ENCODE results near the gene FKBP8.
"Not testable (repeated sequence)": the region's sequence is repeated elsewhere in the genome, so short reads cannot be mapped to it uniquely, and the experiment has no call there.

FKBP8 gene

DNA sequence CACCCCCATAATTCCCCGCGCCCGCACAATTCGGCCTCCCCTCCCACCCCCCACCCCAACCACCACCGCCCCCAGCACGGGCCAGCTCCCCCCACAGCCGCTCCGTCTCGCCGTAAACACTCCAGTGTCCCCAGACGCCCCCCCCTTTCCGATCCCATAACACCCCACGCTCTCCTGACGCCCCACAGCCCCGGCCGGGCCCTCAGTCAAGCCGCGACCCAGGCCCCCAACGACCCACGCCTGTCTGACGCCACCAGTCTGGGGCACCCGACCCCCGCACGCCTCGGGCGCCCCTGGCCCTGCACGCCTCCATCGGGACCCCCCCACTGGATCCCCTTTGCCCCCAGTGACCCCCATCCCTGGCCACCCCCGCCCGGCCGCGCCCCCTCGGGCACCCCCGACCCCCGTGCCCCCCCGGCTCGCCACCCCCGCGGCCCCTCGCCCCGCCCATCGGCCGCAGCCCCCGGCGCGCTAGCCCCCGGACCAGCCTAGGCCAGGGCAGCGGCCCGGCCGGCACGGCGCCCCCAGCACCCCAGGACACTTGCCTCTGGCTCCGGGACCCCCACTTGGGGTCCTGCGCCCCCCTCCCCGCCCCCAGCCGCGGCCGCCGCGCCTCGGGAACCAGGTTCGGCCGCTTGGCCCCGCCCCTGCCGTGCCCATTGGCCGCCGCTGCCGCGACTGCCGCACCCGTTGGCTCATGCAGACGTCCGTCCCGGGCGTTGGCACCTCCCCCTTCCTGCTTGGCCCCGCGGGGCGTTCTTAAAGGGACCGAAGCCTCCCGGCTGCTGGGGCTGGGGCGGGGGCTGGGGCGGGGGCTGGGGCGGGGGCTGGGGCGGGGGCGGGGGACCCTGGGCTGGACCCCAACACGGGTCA, at the start of gene FKBP8:
Gene FKBP8 (minus strand): TSS at position 633 of the 873 bp plus-strand sequence. CDS start 1,603 bp downstream, outside the sequence.
- peak; percentile 40 for DNase-seq

DNA sequence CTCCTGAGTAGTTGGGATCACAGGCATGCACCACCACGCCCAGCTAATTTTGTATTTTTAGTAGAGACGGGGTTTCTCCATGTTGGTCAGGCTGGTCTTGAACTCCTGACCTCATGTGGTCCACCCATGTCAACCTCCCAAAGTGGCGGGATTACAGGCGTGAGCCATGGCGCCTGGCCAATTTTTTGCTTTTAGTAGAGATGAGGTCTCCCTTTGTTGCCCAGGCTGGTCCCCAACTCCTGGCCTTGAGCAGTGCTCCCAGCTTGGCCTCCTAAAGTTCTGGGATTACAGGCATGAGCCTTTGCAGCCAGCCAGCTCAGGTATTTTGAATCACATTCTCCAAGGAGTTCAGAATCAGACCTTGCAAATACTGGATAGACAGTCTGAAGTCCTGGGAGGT, 49.4 kb upstream of the FKBP8 start:
- not testable (repeated sequence) for DNase-seq

DNA sequence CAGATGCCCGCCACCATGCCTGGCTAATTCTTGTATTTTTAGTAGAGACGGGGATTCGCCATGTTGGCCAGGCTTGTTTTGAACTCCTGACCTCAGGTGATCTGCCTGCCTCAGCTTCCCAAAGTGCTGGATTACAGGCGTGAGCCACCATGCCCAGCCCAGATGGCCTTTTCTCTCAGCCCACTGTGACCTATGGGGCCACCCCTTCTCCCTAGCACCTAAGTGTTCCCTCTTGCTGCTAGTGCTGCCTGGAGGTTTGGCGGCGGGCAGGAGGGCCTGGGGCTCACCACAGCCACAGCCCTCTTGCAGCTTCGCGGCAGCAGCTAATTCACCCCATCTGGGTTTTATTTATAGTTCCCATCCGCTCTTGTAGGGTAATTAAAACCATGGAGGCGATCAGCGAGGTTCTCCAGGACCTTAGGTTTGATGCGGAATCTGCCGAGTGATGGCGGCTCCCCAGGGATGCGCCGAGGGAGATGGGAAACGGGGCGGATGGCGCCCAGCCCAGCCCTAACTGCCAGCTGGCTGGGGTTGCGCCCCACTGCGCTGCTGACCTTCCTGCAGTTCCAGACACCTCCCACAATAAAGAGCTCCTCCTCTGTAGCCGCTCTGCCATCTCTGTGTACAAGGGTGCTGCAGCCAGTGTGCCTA, 48.5 kb upstream of the FKBP8 start:
- DNase-seq, result no peak

DNA sequence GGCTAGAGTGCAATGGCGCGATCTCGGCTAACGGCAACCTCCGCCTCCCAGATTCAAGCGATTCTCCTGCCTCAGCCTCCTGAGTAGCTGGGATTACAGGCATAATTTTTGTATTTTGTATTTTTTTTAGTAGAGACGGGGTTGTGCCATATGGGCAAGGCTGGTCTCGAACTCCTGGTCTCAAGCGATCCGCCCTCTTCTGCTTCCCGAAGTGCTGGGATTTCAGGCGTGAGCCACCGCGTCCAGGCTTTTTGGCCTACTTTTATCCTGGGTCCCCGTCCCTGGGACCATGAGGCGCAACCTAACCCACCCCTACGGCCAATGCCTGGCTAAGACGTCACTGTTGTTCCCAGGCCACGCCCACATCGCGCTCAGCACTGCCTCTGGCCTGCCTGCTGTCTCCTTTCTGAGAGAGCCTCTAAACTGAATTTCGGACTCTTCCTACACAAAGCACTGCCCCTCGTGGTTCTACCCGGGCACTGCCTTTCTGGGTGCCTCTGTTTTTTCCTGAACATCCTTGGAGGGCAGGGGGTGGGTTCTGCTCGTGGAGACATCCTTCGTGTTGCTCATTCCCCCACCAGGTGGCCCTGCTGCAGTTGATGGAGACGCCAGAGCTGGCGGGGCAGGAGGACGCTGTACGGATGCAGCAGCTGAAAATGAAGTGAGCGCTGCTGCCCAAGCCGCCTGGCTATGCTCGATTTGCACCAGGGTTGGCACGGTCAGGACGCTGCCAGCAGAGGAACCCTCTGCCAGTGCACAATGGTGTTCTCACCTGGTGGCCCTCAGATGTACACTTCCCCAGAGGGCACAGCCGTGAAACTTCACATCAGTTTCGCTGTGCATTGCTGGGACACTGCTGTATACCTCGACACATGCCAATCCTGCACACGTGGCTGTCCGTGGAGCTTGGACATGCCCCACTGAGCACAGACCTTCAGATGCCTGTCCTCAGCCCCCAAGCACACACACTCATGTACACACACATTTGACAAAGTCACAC, 47.2 kb upstream of the FKBP8 start:
- DNase-seq, result no peak

DNA sequence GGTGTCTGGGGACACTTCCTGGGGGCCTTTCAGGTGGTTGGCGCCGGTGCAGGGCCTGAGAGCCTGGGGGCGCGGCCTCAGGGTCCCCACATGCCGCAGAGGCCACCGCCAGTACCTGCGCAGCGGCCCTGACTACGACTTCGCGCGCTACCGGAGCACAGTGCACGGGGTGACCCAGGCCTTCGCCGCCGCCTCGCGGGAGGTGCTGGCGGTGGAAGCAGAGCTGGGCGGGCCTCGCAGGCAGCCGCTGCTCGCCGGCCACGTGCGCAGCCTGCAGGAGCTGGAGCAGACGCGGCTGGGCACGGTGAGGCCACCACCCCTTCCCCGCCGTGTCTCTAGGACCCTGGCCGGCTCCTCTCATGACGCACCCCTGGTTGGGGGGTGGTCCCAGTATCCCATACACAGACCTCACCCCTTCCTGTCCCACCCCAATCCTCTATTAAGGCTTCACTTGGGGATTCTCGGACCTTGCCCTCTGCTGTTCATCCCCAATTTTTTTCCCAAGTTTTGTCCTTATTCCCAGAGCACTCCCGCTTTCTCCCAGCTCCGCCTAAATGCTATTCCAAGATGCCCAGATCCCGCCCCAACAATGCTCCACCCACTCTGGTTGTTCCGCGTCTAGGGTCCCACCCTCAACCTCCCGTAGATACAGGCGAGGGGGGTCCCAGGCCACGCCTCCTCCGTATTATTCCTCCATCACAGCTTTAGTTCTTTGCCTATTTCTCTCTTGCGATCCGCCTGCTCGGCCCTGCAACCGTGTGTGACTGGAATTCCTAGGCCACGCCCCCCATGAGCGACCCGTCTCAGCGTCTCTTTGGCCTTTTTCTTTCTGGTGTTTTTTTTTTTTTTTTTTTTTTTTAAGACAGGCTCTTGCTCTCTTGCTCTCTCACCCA, 46.3 kb upstream of the FKBP8 start:
- peak; percentile 43 for DNase-seq

DNA sequence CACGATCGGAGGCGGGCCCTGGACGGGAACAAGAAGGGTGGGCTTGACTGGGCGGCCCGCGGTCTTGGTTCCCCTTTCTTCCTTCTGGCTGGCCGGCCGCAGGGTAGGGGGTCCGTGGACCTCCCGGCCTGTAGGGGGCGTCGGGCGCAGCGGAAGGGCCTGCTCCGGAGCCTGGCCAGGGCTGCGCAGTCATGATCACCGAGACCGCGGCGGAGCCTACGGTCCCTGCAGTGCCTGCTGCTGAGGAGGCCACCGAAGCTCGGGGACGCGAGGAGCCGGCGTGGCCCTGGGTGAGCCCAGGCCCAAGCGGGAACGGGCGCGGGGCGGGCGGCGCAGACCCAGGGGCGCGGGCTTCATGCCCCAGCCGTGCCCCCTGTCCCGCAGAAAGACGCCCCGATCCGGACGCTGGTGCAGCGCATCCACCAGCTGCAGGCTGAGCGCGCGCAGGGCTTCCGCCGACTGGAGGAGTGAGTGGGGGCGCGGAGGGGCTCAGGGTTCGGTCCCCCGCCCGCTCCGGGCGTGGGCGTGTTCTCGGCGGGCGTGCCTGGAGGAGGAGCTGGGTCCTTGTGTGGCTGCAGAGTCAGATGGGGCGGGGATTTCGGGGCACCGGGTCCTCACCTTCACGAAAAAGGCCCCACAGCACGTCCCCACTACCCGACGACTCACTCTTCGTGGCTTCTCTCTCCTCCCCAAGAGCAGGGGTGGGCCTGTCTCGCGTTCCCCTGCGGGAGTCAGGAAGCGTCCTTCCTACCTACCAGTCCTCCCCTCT, 45.4 kb upstream of the FKBP8 start, which contains the start of gene REX1BD:
Gene REX1BD (plus strand): TSS at position 188 of the 769 bp plus-strand sequence. CDS start 4 bp downstream, at position 192.
- peak; percentile 48 for DNase-seq

DNA sequence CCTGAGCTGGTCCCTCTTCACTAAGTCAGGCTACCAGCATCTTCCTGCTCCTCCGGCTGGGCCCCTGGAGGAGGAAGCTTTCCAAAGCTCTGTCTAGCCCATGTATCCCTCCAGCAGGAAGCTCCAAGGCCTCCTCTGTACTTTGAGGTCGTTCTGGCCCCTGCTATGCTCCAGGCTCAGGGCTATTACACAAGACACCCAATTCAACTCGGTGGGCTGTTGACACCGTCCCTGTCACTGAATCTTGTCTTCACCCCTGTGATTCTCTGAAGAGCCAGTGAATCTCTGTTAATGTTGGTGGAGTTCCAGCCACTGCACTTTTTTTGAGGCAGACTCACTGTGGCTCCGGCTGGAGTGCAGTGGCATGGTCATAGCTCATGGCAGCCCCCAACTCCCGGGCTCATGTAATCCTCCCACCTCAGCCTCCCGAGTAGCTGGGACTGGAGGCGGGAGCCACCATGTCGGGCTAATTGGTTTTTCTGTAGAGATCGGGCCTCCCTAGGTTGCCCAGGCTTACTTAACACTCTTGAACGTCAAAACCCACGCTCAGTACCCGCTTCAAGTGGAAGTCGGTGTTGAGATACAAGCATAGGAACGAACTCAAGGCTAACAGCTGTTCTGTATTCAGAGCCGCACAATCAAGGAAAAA, 44.7 kb upstream of the FKBP8 start:
- no peak for DNase-seq

DNA sequence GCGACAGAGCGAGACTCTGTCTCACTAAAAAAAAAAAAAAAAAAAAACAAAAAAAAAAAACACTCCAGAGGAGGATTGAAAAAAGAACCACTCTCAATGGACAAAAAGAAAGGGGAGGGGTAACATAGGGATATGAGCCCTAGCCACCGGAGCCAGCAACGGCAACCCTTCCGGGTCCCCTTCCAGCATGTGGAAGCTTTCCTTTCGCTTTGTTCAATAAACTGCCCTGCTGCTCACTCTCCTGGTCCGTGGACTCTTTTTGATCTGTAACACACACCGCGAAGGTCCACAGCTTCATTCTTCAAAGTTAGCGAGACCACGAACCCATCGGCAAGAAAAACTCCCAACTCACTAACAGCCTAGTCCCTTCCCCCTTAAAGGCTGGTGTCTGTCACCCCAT, 44.2 kb upstream of the FKBP8 start:
- no peak for DNase-seq

DNA sequence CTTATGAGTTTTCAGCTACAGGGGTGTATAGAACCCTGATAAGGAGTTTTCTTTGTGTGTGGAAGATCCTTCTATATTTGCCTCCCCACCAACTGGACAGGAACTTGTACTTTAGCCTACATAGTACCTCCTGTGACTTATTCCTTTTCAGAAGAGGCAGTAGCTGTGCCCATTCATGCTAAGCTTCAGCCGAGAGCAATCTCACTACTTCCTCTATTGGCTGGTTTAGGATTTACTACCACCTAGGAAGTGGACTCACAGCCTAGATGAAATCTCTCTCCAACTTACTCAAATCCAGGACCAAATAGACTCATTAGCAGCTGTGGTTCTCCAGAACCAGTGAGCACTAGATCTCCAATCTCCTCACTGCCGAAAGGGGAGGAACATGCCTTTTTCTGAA, 42.9 kb upstream of the FKBP8 start:
- no peak for DNase-seq

DNA sequence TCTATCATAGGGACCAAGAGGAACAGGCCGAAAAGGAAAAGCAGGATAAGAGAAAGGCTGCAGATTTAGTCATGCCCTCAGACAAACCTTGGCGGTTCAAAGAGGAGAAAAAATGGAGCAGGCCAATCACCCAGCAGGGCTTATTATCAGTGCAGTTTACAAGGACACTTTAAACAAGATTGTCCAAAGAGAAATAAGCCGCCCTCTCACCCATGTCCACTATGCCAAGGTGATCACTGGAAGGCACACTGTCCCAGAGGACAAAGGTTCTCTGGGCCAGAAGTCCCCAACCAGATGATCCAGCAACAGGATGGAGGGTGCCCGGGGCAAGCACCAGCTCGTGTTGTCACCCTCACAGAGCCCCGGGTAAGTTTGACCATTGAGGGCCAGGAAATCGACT, 36.9 kb upstream of the FKBP8 start:
- no peak for DNase-seq

DNA sequence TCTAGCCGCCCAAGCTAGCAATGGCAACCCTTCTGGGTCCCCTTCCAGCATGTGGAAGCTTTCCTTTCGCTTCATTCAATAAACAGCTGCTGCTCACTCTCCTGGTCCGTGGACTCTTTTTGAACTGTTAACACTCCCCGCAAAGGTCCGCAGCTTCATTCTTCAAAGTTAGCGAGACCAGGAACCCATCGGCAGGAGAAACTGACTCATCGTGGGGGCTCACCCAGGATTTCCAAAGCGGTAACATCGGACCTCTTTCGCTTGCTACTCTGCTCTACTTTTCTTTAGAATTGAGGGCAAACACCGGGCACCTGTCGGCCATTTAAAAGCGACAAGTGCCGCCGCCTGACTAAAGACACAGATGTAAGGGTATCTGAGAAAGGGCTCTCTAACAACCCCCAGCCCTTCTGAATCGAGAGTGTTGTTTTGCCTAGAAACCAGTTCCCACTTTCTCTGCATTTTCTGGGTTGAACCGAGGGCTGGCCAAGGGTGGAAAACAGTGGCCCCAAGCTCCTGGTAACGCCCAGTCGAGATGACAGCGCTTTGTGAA, 34.1 kb upstream of the FKBP8 start:
- no peak for DNase-seq

DNA sequence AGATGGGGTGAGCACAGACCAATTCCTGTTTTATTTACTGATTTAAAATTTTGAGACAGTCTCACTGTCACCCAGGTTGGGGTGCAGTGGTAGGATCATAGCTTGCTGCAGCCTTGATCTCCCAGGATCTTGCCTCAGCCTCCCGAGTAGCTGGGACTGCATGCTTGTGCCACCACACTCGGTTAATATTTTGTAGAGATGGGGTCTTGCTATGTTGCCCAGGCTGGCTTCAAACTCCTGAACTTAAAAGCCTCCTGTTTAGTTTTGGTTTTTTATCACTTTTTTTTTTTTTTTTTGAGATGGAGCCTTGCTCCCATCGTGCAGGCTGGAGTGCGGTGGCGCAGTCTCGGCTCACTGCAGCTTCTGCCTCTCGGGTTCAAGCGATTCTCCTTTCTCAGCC, 33.0 kb upstream of the FKBP8 start:
- DNase-seq, result no peak

DNA sequence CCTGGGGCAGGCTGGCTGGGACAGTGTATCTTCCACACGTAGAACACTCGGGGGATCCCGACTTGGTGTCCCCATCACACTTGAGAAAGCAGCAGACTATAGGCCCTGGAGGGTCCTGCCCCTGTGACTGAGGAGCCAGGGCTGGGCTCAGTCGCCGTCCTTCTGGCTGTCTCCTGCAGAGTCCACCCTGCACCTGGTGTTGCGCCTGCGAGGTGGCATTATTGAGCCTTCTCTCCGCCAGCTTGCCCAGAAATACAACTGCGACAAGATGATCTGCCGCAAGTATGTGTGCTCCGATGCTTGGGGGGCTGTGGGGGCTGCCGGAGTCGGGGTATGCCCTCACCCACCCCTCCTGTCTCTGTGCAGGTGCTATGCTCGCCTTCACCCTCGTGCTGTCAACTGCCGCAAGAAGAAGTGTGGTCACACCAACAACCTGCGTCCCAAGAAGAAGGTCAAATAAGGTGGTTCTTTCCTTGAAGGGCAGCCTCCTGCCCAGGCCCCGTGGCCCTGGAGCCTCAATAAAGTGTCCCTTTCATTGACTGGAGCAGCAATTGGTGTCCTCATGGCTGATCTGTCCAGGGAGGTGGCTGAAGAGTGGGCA, 31.4 kb upstream of the FKBP8 start:
- DNase-seq, result no peak

DNA sequence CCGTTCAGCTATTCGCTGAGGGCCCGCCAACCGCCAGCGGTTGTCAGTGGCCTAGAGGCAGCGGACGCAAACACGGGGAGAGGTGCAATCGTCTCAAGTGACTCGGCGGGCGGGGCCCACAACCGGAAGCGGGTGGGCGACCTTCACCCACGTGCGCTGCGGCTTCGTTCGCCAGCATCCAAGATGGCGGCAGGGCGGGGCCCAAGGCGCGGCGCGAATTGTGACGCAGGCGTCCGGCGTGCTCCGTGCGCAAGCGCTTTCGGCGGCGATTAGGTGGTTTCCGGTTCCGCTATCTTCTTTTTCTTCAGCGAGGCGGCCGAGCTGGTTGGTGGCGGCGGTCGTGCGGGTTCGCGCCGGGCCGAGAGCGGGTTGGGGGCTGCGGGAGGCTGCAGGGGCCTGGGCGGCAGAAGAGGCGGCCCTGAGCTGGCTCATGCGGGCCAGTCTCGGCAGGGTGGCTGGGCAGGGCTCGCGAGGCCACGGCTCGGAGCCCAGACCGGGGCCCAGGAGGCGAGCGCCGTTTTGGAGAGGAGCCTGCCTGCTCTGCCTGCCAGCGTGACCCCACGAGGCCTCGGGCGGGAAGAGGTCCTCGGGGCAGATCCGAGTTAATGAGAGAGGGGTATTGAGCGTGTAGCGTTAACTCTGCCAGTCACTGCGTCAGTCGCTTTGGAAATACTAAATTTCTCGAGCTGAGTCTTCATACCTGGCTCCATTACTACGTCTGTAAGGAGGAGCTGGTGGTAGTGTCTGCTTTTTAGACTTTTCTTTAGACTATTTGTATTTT, 28.4 kb upstream of the FKBP8 start, which contains the start of gene UBA52:
Gene UBA52 (plus strand): TSS at position 294 of the 781 bp plus-strand sequence. CDS start 1,444 bp downstream, outside the sequence.
- DNase-seq, result peak; percentile 93

DNA sequence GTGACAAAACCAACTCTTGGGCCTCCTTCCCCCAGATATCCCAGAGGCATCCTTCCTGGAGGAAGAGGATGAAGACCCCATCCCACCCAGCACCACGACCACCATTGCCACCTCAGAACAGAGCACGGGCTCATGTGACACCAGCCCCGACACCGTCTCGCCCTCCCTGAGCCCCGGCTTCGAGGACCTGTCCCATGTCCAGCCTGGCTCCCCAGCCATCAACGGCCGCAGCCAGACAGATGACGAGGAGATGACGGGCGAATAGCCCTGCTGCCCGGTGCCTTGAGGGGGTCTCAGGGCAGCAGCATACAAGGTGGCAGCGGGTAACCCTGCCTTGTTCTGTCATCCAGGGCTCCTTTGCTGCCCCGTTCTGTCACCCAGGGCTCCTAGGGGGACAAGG, 25.0 kb upstream of the FKBP8 start:
- DNase-seq, result no peak

DNA sequence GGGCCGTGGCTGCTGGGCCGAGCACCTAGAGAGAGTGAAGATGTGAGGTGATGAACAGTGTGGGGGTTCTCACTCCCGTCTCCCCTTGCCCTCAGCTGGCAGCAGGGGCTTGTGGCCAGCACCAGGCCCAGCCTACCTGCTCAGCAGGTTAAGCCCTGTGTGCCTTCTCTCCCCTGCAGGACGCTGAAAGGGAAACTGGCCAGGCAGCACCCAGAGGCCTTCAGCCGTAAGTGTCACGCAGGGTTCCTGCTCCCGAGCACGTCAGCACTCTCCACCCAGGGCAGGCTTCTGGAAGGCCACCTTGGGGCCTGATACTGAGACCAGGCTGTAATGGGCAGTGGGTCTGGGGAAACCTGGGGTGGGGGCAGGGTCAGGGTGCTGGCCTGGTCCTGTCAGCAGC, 23.6 kb upstream of the FKBP8 start:
- DNase-seq, result no peak

DNA sequence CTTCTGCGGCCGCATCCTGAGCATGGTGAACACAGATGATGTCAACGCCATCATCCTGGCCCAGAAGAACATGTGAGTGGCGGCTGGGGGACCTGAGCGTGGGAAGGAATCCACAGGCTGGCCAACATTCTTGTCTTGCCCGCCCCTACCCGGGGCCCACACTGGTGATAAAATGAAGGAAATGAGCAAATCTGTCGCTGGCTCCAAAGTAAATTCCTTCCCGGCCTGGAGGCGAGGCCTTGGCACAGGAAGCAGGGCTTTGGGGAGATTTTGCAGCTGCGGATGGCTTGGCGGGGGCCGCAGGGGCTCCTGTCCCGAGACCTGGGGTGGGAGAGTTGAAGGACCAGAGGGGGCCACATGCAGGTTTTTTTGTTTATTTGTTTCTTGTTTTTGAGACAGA, 18.7 kb upstream of the FKBP8 start:
- no peak for DNase-seq

DNA sequence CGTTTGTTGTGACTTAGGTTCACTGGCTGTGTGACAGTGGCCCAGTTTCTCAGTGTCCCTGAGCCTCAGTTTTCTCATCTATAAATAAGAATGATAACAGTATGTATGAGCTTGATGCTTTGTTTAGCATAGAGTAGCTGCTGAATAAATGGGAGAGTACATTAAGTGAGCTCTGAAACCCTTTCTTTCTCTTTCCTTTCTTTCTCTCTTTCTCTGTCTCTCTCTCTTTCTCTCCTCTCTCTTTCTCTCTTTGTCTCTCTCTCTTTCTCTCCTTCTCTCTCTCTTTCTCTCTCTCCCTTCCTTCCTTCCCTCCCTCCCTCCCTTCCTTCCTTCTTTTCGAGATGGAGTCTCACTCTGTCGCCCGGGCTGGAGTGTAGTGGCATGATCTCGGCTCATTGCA, 16.3 kb upstream of the FKBP8 start:
- DNase-seq, result no peak

DNA sequence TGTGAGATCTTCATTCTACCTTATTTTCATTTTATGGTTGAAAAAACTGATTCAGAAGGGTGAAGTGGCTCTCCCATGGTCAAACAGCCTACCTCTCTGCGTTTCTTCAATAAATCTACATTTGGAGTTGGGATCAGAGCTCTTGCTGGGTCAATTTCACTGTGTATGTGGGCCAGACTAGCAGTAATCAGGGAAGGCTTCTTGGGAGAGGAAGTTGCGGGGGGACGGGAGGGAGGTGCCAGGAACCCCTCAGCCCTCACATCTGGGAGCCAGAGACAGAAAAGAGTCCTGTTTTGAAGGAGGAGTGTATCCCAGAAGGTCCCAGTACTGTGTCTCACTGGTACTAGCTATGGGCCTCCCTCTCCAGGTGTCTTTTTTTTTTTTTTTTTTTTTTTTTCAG, 15.2 kb upstream of the FKBP8 start:
- no peak for DNase-seq
